Measurements from ENCODE around the gene ATP5MC3. TPM values are rescaled to one million over a fixed set of nuclear protein-coding genes. Genes with fewer than 3 reads are reported as not detected.
"Not testable (repeated sequence)": the region's sequence is repeated elsewhere in the genome, so short reads cannot be mapped to it uniquely, and the experiment has no call there.

The ATP5MC3 gene
- total RNA-seq (10 to 100 TPM; 80.1 to 89.2 TPM), total RNA-seq (36.2 to 54.9 reads per million in 2 donors)

DNA sequence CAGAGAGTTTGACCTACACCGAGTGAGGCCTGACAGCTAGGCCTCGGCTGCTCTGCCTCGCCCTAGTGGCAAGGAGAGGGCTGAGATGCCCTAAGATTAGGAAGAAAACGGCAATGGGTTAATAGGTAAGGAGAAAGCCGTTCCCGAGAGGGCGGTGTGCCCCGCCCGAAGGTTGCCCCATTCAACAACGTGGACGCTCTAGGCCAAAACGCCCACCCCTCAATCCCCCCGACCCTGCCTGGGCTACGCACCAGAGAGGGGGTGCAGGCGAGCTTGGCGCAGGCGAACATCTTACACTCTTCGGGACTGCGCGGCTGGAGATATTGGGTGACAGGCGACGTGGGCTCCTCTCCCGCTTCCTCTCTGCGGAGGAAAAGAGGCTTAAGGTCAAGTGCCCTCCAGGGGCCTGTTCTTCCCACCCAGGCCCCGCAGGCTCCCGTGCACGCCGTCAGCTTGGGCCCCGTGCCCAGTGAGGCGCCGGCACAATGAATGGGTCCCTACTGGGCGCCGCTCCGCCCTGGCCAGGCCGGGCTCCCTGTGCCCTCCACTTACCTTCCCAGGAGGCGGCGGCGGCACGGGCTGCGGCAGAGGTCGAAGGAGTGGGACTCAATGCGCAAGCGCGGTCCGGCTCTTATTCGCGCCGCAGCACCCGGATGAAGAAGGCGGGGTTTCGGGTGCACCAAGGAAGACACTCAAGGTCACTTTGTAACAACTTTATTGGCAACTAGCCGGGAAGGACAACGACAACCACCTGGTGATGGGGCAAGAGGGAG is at the start of gene ATP5MC3:
TSS of gene ATP5MC3 (minus strand) at position 607 of the 773 bp plus-strand sequence. CDS start at position 290, 317 bp downstream.
- Mint-ChIP-seq H3K27ac (peak within 1 kb of the TSS; percentile 53), H3K36me3 (ENCODE audit: low read depth) (peaks cover 2% of the 10 kb centered on the region), H3K4me1 (peaks cover 18% of the 10 kb centered on the region), H3K27me3 (no peaks in the 10 kb centered on the region), H3K4me3 (peak within 1 kb of the TSS; percentile 96)
- peak; percentile 81 to 84 (median 82) for DNase-seq
- ATAC-seq = peak; percentile 91
- H3K9me3 ChIP-seq (ENCODE audit: control insufficient read depth, low read length, poor library complexity, severe bottlenecking) = no peaks in the 10 kb centered on the region

DNA sequence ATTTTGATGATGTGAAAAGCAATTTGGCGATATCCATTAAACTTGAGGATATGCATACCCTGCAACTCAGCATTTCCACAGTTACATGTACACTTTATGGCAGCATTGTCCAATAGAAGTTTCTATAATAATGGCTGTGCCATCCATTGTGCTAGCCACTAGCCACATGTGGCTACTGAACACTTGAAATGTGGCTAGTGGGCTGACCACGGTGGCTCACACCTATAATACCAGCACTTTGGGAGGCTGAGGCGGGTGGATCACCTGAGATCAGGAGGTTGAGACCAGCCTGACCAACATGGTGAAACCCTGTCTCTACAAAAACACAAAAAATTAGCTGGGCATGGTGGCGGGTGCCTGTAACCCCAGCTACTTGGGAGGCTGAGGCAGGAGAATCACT is 47.1 kb upstream of the ATP5MC3 start:
- H3K9me3 ChIP-seq (ENCODE audit: control insufficient read depth, low read length, poor library complexity, severe bottlenecking); H3K27ac Mint-ChIP-seq; ATAC-seq; H3K4me3 Mint-ChIP-seq; DNase-seq; H3K4me1 Mint-ChIP-seq; H3K36me3 Mint-ChIP-seq (ENCODE audit: low read depth): not testable (repeated sequence)
- peaks cover 21% of the 10 kb centered on the region for H3K27me3 Mint-ChIP-seq

DNA sequence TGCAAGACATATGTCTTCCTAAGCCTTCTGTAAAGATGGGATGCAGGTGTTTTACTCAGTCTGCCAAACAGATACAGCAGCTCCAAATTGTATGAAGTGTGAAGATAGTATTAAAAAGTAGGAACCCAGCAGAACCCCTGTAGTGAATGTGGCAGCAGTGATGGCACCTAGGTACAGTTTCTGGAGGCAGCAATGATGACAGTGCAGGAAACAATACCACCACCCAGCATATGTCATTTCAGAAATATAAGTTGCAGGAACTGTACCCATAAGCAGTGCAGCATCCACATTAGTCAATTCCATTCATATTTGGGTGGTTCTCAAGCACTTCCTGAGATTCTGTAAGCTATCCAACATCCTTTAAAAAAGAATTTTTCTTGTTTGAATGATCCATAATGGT is 46.7 kb upstream of the ATP5MC3 start:
- ATAC-seq = no peak
- H3K4me3 Mint-ChIP-seq = no peak overlapping the region
- H3K27me3 Mint-ChIP-seq = peaks cover 21% of the 10 kb centered on the region
- no peak for DNase-seq
- H3K4me1 Mint-ChIP-seq = no peaks in the 10 kb centered on the region
- H3K9me3 ChIP-seq (ENCODE audit: control insufficient read depth, low read length, poor library complexity, severe bottlenecking) = no peaks in the 10 kb centered on the region
- no peak overlapping the region for H3K27ac Mint-ChIP-seq
- no peaks in the 10 kb centered on the region for H3K36me3 Mint-ChIP-seq (ENCODE audit: low read depth)

DNA sequence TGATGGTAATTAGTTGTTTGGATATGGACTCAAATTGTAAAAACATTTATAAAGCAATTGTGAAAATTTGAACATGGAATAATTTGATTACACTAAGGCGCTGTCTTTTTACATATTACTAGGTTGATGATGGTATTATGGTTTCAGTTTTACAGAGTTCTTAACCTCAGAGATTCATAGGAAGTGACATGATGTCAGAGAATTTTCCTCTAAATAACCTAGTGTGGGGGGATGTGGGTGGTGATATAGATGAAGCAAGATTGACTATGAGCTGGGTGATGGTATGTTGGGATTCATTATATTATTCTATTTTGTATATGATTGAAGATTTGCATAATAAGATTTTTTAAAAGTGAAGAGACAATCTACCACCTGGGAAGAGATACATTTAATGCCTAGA is 45.9 kb upstream of the ATP5MC3 start:
- peaks cover 24% of the 10 kb centered on the region for H3K27me3 Mint-ChIP-seq
- DNase-seq (no peak), ATAC-seq (no peak)
- no peak overlapping the region for H3K27ac Mint-ChIP-seq
- no peaks in the 10 kb centered on the region for H3K36me3 Mint-ChIP-seq (ENCODE audit: low read depth)
- H3K4me1 Mint-ChIP-seq = no peaks in the 10 kb centered on the region
- no peak overlapping the region for H3K4me3 Mint-ChIP-seq
- H3K9me3 ChIP-seq (ENCODE audit: control insufficient read depth, low read length, poor library complexity, severe bottlenecking) = no peaks in the 10 kb centered on the region

DNA sequence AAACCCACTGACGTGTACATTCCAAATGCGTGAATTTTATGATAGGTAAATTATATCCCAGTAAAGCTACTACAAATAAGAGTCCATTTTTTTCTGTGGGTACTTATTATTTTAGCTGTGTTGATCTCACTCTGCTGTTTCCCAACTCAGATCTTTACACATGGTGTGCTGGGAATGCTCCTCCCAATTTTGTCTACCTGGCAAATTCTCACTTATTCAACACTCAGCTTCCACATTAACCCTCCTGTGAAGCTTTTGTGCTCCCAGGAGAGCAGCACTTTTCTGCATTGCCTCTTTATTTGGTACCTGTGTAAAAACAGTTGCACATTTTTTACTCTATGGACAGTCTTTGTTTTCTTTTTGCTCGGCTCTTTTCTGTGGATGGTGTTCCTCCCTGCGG is 38.6 kb upstream of the ATP5MC3 start:
- ATAC-seq (no peak), DNase-seq (no peak)
- H3K4me3 Mint-ChIP-seq = no peak overlapping the region
- H3K36me3 Mint-ChIP-seq (ENCODE audit: low read depth) = no peaks in the 10 kb centered on the region
- no peaks in the 10 kb centered on the region for H3K9me3 ChIP-seq (ENCODE audit: control insufficient read depth, low read length, poor library complexity, severe bottlenecking)
- H3K4me1 Mint-ChIP-seq = no peaks in the 10 kb centered on the region
- no peak overlapping the region for H3K27ac Mint-ChIP-seq
- H3K27me3 Mint-ChIP-seq = peaks cover 38% of the 10 kb centered on the region

DNA sequence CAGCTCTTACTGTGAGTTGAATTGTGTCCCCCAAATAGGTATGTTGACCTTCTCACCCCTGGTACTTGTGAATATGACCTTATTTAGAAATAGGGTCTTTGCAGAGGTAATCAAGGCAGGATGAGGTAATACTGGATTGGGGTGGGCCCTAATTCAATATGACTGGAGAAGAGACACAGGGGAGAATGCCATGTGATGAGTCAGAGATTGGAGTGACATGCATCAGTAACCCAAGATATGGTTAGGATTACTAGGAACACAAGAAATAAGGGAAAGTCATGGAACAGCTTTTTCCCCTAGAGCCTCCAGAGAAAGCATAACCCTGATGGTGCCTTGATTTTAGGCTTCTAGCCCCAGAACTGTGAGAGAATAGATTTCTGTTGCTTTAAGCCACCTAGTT is 37.0 kb upstream of the ATP5MC3 start:
- peaks cover 41% of the 10 kb centered on the region for H3K27me3 Mint-ChIP-seq
- H3K9me3 ChIP-seq (ENCODE audit: control insufficient read depth, low read length, poor library complexity, severe bottlenecking) = no peaks in the 10 kb centered on the region
- H3K27ac Mint-ChIP-seq = no peak overlapping the region
- no peaks in the 10 kb centered on the region for H3K36me3 Mint-ChIP-seq (ENCODE audit: low read depth)
- no peak overlapping the region for H3K4me3 Mint-ChIP-seq
- ATAC-seq = no peak
- no peak for DNase-seq
- H3K4me1 Mint-ChIP-seq = no peaks in the 10 kb centered on the region

DNA sequence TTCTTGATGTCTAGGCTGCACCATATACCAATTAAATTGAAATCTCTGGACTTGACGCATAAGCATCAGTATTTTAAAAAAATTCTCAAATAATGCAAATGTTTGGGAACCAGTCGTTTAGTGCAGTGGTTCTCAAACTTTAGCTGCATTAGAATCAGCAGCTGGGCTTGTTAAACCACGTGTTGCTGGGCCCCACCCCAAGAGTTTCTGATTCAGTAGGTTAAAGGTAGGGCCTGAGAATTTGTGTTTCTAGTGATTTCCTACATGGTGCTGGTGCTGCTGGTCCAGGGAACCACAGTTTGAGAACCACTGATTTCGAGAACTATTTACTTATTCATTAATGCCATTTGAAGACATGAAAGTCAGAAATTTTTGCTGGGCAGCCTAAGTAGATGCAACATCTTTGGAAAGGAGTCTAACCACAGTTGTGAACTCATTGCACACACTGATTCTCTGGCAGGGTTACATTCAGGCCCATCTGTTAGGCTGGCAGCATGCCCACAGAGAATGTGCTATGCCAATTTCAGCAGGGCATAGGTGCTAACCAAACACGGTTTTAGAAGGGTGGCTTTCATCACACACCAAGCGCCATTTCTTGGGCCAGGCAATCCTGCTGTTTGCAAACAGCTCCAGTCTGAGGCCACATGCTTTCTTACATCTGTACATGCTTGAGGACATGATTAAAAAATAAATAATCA is 26.4 kb upstream of the ATP5MC3 start:
- no peaks in the 10 kb centered on the region for H3K4me1 Mint-ChIP-seq
- no peaks in the 10 kb centered on the region for H3K36me3 Mint-ChIP-seq (ENCODE audit: low read depth)
- H3K9me3 ChIP-seq (ENCODE audit: control insufficient read depth, low read length, poor library complexity, severe bottlenecking) = no peaks in the 10 kb centered on the region
- DNase-seq (no peak), ATAC-seq (no peak)
- peaks cover 16% of the 10 kb centered on the region for H3K27me3 Mint-ChIP-seq
- no peak overlapping the region for H3K27ac Mint-ChIP-seq
- no peak overlapping the region for H3K4me3 Mint-ChIP-seq

DNA sequence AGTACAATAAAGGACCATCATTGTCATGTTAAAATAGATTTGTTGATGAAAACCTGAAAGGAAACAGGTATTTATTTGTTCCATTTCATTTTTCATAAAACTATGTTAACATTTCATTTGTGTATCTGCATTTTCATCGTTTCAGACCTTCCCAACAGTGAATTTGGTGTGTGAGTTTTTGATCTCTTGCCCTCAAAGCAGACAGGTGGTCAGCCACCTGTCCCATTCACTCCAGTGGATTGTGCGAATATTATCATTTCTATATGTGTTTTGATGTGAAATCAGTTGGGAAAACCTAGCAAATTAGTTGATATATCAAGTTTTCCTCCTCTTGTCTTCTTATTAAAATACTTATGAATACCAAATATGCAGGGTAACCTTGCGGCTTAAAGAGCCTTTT is 25.4 kb upstream of the ATP5MC3 start:
- ATAC-seq = no peak
- no peak overlapping the region for H3K27ac Mint-ChIP-seq
- no peaks in the 10 kb centered on the region for H3K4me1 Mint-ChIP-seq
- no peak overlapping the region for H3K4me3 Mint-ChIP-seq
- H3K27me3 Mint-ChIP-seq = peaks cover 19% of the 10 kb centered on the region
- DNase-seq = no peak
- no peaks in the 10 kb centered on the region for H3K9me3 ChIP-seq (ENCODE audit: control insufficient read depth, low read length, poor library complexity, severe bottlenecking)
- H3K36me3 Mint-ChIP-seq (ENCODE audit: low read depth) = no peaks in the 10 kb centered on the region

DNA sequence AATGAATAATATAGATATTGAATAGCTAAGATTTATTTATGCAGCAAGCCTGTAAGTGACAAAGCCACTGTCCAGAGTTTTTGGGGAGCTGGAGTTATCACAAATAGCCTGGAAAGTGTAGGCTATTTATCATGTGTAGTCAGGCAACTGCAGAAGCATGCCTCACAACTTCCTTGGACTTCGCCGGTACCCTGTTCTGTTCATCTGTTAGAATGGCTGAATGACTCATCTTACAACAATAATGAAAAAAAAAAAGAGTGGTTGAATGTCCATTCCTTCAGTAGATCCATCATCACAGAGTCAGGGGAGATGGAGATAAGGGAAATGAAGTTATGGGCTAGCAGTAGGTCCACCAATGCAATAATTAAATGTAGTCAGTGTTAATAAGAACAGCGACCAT is 24.0 kb upstream of the ATP5MC3 start:
- H3K27ac Mint-ChIP-seq = no peak overlapping the region
- no peak for ATAC-seq
- H3K27me3 Mint-ChIP-seq = peaks cover 16% of the 10 kb centered on the region
- no peak overlapping the region for H3K4me3 Mint-ChIP-seq
- H3K9me3 ChIP-seq (ENCODE audit: control insufficient read depth, low read length, poor library complexity, severe bottlenecking) = no peaks in the 10 kb centered on the region
- no peak for DNase-seq
- no peaks in the 10 kb centered on the region for H3K36me3 Mint-ChIP-seq (ENCODE audit: low read depth)
- H3K4me1 Mint-ChIP-seq = no peaks in the 10 kb centered on the region

DNA sequence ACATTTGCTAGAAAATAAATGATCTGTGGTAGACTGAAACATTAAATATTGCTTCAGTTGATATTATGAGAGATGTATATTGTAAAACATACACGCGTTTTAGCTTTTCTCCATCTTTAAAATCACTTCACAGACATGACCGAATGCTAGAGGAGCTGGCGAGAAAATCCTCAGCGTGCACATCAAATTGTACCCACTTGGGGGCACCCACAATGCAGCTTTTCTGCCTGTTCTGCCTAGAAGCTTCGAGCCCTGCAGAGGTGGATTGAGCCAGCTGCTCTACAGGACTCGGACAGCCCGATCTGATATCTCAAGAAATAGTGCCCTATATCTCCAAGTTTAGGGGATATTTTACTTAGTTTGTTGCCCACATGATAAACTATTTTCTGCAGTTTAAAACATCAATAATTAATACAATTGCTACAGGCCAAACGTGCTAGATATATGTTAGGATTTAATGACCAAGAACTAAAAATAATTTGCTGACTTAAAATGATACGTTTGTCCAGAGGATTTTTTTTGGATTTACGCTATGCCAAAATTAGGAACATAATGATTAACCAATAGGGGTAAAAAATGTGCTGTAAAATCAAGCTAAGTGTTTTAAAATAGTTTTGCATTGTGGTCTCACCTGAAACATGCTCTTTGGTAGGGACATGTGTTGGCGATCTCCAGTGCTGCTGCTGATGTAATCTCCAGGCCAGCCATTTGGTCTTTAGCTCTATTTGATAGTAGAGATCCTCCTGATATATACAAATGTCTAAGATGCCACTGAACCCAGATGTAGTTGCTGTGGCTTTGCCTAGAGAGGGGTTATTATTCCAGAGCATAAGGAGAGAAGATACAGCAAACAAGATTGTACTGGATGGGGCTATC is 22.3 kb upstream of the ATP5MC3 start:
- H3K36me3 Mint-ChIP-seq (ENCODE audit: low read depth) = peaks cover 3% of the 10 kb centered on the region

DNA sequence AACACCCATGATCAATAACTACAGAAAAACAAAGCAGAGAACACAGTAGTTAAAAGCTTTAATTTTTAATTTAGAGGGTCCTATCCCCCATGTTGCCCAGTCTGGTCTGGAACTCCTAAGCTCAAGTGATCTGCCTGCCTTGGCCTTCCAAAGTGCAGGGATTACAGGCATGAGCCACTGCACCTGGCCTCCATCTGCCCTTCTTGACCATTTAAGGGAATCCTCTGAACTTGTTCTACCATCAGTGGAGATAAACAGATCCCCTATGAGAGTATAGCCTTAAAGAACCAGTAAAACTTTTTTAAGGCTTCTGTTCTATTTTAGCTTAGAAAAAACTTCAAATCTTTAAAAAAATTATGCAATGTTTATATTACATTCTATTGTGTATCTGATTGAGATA is 13.5 kb upstream of the ATP5MC3 start:
- no peaks in the 10 kb centered on the region for H3K9me3 ChIP-seq (ENCODE audit: control insufficient read depth, low read length, poor library complexity, severe bottlenecking)
- Mint-ChIP-seq H3K36me3 (ENCODE audit: low read depth) (peaks cover 12% of the 10 kb centered on the region), H3K4me1 (peaks cover 3% of the 10 kb centered on the region), H3K4me3 (no peak overlapping the region), H3K27me3 (peaks cover 34% of the 10 kb centered on the region), H3K27ac (no peak overlapping the region)
- no peak for DNase-seq
- ATAC-seq = no peak

More for the DNA sequence above, 22.3 kb upstream of the ATP5MC3 start:
- no peak overlapping the region for H3K4me3 Mint-ChIP-seq
- ATAC-seq (peak; percentile 87), DNase-seq (peak in 1 of 3 donors; percentile 16)
- H3K27ac Mint-ChIP-seq = no peak overlapping the region
- H3K4me1 Mint-ChIP-seq = no peaks in the 10 kb centered on the region
- peaks cover 16% of the 10 kb centered on the region for H3K27me3 Mint-ChIP-seq
- no peaks in the 10 kb centered on the region for H3K9me3 ChIP-seq (ENCODE audit: control insufficient read depth, low read length, poor library complexity, severe bottlenecking)

DNA sequence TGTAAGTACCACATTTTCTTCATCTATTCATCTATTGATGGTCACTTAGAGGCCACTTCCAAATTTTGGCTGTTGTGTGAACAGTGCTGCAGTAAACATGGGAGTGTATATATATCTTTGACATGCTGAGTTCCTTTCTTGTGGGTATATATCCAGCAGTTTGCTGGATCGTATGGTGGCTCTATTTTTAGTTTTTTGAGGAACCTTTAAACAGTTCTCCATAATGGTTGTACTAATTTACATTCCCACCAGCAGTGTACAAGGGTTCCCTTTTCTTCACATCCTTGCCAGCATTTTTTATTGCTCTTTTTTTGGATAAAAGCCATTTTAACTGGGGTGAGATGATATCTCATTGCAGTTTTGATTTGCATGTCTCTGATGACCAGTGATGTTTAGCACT is 7.3 kb upstream of the ATP5MC3 start:
- Mint-ChIP-seq H3K27ac (no peak overlapping the region), H3K4me3 (no peak overlapping the region), H3K27me3 (peaks cover 25% of the 10 kb centered on the region), H3K4me1 (peaks cover 3% of the 10 kb centered on the region), H3K36me3 (ENCODE audit: low read depth) (peaks cover 4% of the 10 kb centered on the region)
- ATAC-seq = no peak
- no peaks in the 10 kb centered on the region for H3K9me3 ChIP-seq (ENCODE audit: control insufficient read depth, low read length, poor library complexity, severe bottlenecking)
- no peak for DNase-seq

DNA sequence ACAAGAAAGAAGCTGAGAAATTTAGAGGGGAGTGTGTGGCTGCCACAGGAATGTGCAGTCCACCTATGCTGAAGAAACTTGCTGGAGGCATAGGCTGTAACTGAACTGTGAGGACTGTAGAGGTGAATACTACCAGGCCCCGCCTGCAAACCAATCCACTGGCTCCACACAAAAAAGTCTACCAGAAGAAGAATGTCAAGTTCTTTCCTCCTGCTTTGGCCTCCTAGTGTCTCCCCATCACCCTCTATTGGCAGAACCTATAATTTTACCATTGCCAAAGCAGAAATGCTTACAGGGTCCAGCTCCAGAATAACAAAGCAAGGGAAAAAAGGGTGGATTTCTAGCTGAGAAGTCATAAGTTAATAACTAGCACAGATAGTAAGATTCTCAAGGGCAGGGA is 5.9 kb upstream of the ATP5MC3 start:
- ATAC-seq = peak; percentile 50
- no peaks in the 10 kb centered on the region for H3K9me3 ChIP-seq (ENCODE audit: control insufficient read depth, low read length, poor library complexity, severe bottlenecking)
- Mint-ChIP-seq H3K27ac (no peak overlapping the region), H3K27me3 (peaks cover 25% of the 10 kb centered on the region), H3K4me3 (no peak overlapping the region), H3K4me1 (no peaks in the 10 kb centered on the region), H3K36me3 (ENCODE audit: low read depth) (peaks cover 4% of the 10 kb centered on the region)
- DNase-seq = no peak

All from T-helper 17 cell (primary cell).